Sigmoid colon (tissue), 7 donors: Measurements from ENCODE around the gene SGCB. TPM values are rescaled to one million over a fixed set of nuclear protein-coding genes. Genes with fewer than 3 reads are reported as not detected.
"Not testable (repeated sequence)": the region's sequence is repeated elsewhere in the genome, so short reads cannot be mapped to it uniquely, and the experiment has no call there.

Experiments
- DNase-seq: peaks from one replicate; pipeline ENCODE4 v3.0.0-alpha.2; 2019
- H3K27ac ChIP-seq, 4 donors: fragments of 200-600 bp; sonication (generic); one replicate each; pipeline ENCODE4 v1.5.1; 2016 to 2019; ENCODE audit warnings: mild to moderate bottlenecking in 1 of 4
- H3K27me3 ChIP-seq, 3 donors: fragments of 200-600 bp; sonication (generic); one replicate each; pipeline ENCODE4 v1.5.1; 2019; ENCODE audit warnings: mild to moderate bottlenecking in 1 of 3
- H3K36me3 ChIP-seq, 4 donors: fragments of 200-600 bp; sonication (generic); one replicate each; pipeline ENCODE4 v1.5.1; 2016 to 2019
- H3K4me1 ChIP-seq, 4 donors: fragments of 200-600 bp; sonication (generic); one replicate each; pipeline ENCODE4 v1.5.1; 2017 to 2019
- H3K4me3 ChIP-seq, 4 donors: fragments of 200-600 bp; sonication (generic); one replicate each; pipeline ENCODE4 v1.5.1; 2017 to 2019; ENCODE audit warnings: mild to moderate bottlenecking in 2 of 4, moderate library complexity in 1 of 4
- H3K9me3 ChIP-seq, 4 donors: fragments of 200-600 bp in 3 of 4; sonication (generic) in 3 of 4; one replicate each; pipeline versions ENCODE4 v1.5.1 to v1.6.1; 2013 to 2019
- EP300 ChIP-seq, 4 donors: sonication (generic); formaldehyde crosslinking; IDR thresholded peaks; one replicate each; pipeline ENCODE4 v1.6.1; 2017; ENCODE audit warnings: antibody characterized with exemption in 4 of 4
- POLR2A ChIP-seq, 2 donors: fragments of 450-650 bp; IDR thresholded peaks; one replicate each; pipeline ENCODE4 v1.6.1; 2016; ENCODE audit warnings: antibody characterized with exemption in 2 of 2, mild to moderate bottlenecking in 2 of 2, moderate library complexity in 2 of 2
- POLR2AphosphoS5 ChIP-seq, 4 donors: sonication (generic); formaldehyde crosslinking; IDR thresholded peaks; one replicate each; pipeline ENCODE4 v1.6.1; 2017; ENCODE audit warnings: antibody characterized with exemption in 4 of 4
- WGBS, 2 donors: extraction: QIAGEN DNeasy Blood & Tissue Kit; methylation state at CpG; one replicate each; pipeline ENCODE4 v1.1.7; 2013; 5-methylcytosine and 5-hydroxymethylcytosine counted together
- intact Hi-C: fragments of 100-400 bp; cut with DNase I; formaldehyde crosslinking; loops from one replicate; pipeline ENCODE4 v1.15.1; 2023
- polyA plus RNA-seq, 3 donors: library from polyadenylated mRNA; stranded (reverse); fragments of 200-250 nt; gene quantifications; one replicate each; pipeline ENCODE4 v1.2.3, GENCODE V29; 2013
- total RNA-seq, 4 donors: library from RNA; depleted of rRNA; stranded (reverse); fragments of >200 nt; gene quantifications; one replicate each; pipeline ENCODE4 v1.1.0, GENCODE V29; 2016
- TF ChIP-seq, protein P1 (sequence below), 4 experiments: fragments of 450-650 bp in 3 of 4; fragments of 200-600 bp in 1 of 4; IDR thresholded peaks; one replicate each; pipeline ENCODE4 v1.5.1; 2016 to 2019; ENCODE audit warnings: antibody characterized with exemption in 4 of 4, mild to moderate bottlenecking in 3 of 4, moderate library complexity in 2 of 4
- donor health status: healthy with polysubstance abuse.
- donor health status: Bipolar disorder and iron deficiency.
- donor health status: healthy.

The SGCB gene, protein sequence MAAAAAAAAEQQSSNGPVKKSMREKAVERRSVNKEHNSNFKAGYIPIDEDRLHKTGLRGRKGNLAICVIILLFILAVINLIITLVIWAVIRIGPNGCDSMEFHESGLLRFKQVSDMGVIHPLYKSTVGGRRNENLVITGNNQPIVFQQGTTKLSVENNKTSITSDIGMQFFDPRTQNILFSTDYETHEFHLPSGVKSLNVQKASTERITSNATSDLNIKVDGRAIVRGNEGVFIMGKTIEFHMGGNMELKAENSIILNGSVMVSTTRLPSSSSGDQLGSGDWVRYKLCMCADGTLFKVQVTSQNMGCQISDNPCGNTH
- total RNA-seq (10 to 100 TPM; 57.7 to 92.7 (median 78.0) TPM), polyA plus RNA-seq (10 to 100 TPM in 1 of 3 donors, 1 to 10 TPM in 2; 3.7 to 11.8 (median 5.4) TPM)

GRCh38 chr4:52038103-52038912, at the start of gene SGCB:
Gene SGCB (minus strand): TSS chr4:52038299. CDS start chr4:52038259, 40 bp downstream.
- DNase-seq, result peak; percentile 78
- Histone ChIP-seq H3K27me3 (no peaks in the 10 kb centered on the region), H3K27ac (peak within 1 kb of the TSS; percentile 79 to 90 (median 83)), H3K4me3 (peak within 1 kb of the TSS; percentile 48 to 92 (median 86)), H3K4me1 (peaks cover 0 to 35% (median 22%) of the 10 kb centered on the region in 4 donors), H3K36me3 (no peaks in the 10 kb centered on the region), H3K9me3 (no peaks in the 10 kb centered on the region)
- intact Hi-C loops, result loop anchor here (2.0 kb wide), 1 partner anchor 196 kb away; the partner anchor contains the start of gene DCUN1D4
- WGBS, 2 donors, result 4 to 5% methylated on average over 70 of the region's 70 CpGs
- TF ChIP-seq EP300 (IDR thresholded peaks at IDR 0.05) (no peak), POLR2AphosphoS5 (IDR thresholded peaks at IDR 0.05) (peak in 1 of 4 donors; percentile 21), POLR2A (IDR thresholded peaks at IDR 0.05) (no peak)
- TF ChIP-seq, protein P1, sequence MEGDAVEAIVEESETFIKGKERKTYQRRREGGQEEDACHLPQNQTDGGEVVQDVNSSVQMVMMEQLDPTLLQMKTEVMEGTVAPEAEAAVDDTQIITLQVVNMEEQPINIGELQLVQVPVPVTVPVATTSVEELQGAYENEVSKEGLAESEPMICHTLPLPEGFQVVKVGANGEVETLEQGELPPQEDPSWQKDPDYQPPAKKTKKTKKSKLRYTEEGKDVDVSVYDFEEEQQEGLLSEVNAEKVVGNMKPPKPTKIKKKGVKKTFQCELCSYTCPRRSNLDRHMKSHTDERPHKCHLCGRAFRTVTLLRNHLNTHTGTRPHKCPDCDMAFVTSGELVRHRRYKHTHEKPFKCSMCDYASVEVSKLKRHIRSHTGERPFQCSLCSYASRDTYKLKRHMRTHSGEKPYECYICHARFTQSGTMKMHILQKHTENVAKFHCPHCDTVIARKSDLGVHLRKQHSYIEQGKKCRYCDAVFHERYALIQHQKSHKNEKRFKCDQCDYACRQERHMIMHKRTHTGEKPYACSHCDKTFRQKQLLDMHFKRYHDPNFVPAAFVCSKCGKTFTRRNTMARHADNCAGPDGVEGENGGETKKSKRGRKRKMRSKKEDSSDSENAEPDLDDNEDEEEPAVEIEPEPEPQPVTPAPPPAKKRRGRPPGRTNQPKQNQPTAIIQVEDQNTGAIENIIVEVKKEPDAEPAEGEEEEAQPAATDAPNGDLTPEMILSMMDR (IDR thresholded peaks at IDR 0.05), result peak in 1 of 4 experiments; percentile 5

GRCh38 chr4:52086425-52086824, 48.3 kb upstream of the SGCB start:
- intact Hi-C loops, DNase-seq, H3K36me3 ChIP-seq, H3K9me3 ChIP-seq, H3K4me3 ChIP-seq, H3K27me3 ChIP-seq, H3K27ac ChIP-seq, H3K4me1 ChIP-seq: not testable (repeated sequence)
- WGBS, 2 donors, result 98 to 100% methylated on average over 1 of the region's 1 CpG

- no peaks in the 10 kb centered on the region for H3K36me3 ChIP-seq
- peaks cover 0 to 5% (median 0%) of the 10 kb centered on the region in 4 donors for H3K4me1 ChIP-seq
- H3K4me3 ChIP-seq, result no peak overlapping the region
- intact Hi-C loops, result no loop called here
- no peak for DNase-seq
- no peaks in the 10 kb centered on the region for H3K9me3 ChIP-seq
- TF ChIP-seq, protein P1 (IDR thresholded peaks at IDR 0.05), result no peak
- TF ChIP-seq POLR2A (IDR thresholded peaks at IDR 0.05), result no peak
- no peak for TF ChIP-seq POLR2AphosphoS5 (IDR thresholded peaks at IDR 0.05)
- no peak for TF ChIP-seq EP300 (IDR thresholded peaks at IDR 0.05)
- peaks cover 0 to 8% (median 0%) of the 10 kb centered on the region in 3 donors for H3K27me3 ChIP-seq
- H3K27ac ChIP-seq, result no peak overlapping the region
These were observed 43.1 kb upstream of the SGCB start for GRCh38 chr4:52081216-52081615.

- Histone ChIP-seq H3K27me3 (peaks cover 0 to 16% (median 0%) of the 10 kb centered on the region in 3 donors), H3K27ac (no peak overlapping the region), H3K9me3 (no peaks in the 10 kb centered on the region), H3K4me1 (peaks cover 0 to 5% (median 0%) of the 10 kb centered on the region in 4 donors), H3K4me3 (no peak overlapping the region), H3K36me3 (no peaks in the 10 kb centered on the region)
- intact Hi-C loops, result no loop called here
- TF ChIP-seq POLR2A (IDR thresholded peaks at IDR 0.05), result no peak
- no peak for DNase-seq
- WGBS, 2 donors, result 78 to 81% methylated on average over 2 of the region's 2 CpGs
These were observed 41.6 kb upstream of the SGCB start for GRCh38 chr4:52079659-52080058.

DNA sequence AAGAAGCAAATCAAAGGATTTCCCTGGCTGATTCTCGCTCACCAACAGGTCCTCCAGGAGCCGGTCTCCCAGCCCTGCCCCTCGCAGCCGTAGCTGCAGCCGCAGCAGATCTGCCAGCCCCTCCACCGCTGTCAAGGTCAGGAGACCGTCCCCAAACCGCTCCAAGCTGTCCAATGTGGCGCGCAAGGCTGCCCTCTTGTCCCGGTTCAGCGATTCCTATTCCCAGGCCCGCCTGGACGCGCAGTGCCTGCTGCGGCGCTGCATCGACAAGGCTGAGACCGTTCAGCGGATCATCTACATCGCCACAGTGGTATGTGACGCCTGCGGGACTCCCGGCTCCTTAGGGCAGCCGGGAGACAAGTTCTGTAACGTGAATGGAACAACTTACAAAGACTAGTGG, 38.6 kb upstream of the SGCB start:
- Histone ChIP-seq H3K9me3 (no peaks in the 10 kb centered on the region), H3K36me3 (no peaks in the 10 kb centered on the region), H3K4me1 (peaks cover 0 to 5% (median 0%) of the 10 kb centered on the region in 4 donors), H3K4me3 (peak overlapping the region in 1 of 4 donors; percentile 18), H3K27me3 (peaks cover 0 to 16% (median 0%) of the 10 kb centered on the region in 3 donors), H3K27ac (no peak overlapping the region)
- no peak for DNase-seq
- TF ChIP-seq POLR2A (IDR thresholded peaks at IDR 0.05) (no peak), POLR2AphosphoS5 (IDR thresholded peaks at IDR 0.05) (no peak), EP300 (IDR thresholded peaks at IDR 0.05) (no peak)
- TF ChIP-seq, protein P1 (IDR thresholded peaks at IDR 0.05), result no peak
- WGBS, 2 donors, result 15 to 76% methylated on average over 26 of the region's 26 CpGs
- intact Hi-C loops, result no loop called here
